ENCODE results near the gene TRAF3.

TRAF3 gene

DNA sequence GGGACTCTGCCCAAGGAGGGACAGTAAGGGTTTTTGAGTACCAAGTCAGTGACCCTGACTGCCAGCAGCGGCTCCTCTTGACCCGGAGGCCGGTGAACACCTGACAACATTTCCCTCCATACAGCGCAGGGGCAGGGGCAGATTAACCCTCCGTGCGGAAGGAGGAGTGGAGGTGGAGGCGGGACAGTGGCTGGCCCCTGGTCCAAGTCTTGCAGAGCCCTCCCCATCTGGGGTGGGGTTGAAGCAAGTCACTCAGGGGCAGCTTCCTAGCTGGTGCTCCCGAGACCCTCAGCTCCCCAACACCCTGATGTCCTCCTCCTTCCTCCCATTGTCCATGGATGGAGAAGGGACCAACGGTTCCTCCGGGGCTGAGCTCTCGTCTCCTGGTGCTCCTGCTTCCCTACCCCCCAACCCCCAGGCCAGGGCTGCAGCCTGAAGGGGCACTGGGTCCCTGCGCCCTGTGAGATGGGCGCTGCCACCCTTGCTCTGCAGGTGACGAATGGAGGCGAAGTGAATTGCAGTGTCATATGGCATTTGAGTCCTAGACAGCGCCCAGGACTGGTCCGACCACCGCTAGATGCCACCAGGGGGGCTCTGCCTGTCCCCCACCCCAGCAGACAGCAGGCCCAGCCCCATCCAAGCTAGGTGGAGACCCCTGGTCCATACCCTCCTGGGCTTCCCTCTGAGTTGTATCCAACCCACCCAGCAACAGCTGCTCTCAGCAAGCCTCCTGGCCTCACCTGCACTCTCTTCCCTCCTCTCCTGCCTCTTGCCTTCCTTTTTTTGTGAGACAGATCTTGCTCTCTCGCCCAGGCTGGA, 138.3 kb downstream of the TRAF3 start:
- DNase-seq (ENCODE audit: extremely low read depth, low read depth), result no peak
- TF ChIP-seq CTCF (IDR thresholded peaks at IDR 0.05; ENCODE audit: low read depth, low read length), result no peak

DNA sequence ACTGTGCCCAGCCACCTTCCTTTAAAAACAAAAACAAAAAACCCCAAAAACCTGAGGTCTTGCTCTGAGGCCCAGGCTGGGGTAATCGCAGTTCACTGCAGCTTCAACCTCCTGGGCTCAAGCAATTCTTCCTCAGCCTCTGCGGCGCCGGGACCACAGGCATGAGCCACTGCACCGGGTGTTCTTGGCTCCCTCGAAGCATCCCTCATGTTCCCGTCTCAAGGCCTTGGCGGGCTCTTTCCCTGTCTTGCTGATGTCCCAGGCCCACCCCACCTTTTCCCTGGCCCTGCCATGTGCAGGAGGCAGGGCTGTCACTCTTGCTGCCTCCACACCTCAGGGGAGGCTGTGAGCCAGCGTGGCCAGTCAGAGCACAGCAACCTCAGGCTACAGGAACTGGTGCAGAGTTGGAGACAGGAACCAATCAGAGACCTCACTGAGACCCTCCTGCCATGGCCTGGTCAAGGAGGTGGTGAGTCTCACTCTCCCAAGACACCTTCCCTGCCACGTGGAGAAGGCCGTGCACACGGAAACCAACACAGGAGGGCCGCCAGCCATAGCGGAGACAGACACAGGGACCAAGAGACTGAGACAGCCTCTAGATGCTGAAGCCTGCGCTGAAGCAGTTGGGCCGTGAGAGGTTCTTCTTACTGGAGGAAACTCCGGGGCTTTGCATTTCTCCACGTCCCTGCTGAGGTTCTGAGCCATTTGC, 139.3 kb downstream of the TRAF3 start:
- no peak for DNase-seq (ENCODE audit: extremely low read depth, low read depth)
- no peak for TF ChIP-seq CTCF (IDR thresholded peaks at IDR 0.05; ENCODE audit: low read depth, low read length)

- no peak for TF ChIP-seq CTCF (IDR thresholded peaks at IDR 0.05; ENCODE audit: low read depth, low read length)
- no peak for DNase-seq (ENCODE audit: extremely low read depth, low read depth)
These were observed 139.8 kb downstream of the TRAF3 start for GRCh38 chr14:102917056-102917385.

- no peak for DNase-seq (ENCODE audit: extremely low read depth, low read depth)
- TF ChIP-seq CTCF (IDR thresholded peaks at IDR 0.05; ENCODE audit: low read depth, low read length), result peak; percentile 78
These were observed 140.4 kb downstream of the TRAF3 start for GRCh38 chr14:102917469-102918211.

- no peak for DNase-seq (ENCODE audit: extremely low read depth, low read depth)
- TF ChIP-seq CTCF (IDR thresholded peaks at IDR 0.05; ENCODE audit: low read depth, low read length), result no peak
These were observed 141.2 kb downstream of the TRAF3 start for GRCh38 chr14:102918438-102918837.

DNA sequence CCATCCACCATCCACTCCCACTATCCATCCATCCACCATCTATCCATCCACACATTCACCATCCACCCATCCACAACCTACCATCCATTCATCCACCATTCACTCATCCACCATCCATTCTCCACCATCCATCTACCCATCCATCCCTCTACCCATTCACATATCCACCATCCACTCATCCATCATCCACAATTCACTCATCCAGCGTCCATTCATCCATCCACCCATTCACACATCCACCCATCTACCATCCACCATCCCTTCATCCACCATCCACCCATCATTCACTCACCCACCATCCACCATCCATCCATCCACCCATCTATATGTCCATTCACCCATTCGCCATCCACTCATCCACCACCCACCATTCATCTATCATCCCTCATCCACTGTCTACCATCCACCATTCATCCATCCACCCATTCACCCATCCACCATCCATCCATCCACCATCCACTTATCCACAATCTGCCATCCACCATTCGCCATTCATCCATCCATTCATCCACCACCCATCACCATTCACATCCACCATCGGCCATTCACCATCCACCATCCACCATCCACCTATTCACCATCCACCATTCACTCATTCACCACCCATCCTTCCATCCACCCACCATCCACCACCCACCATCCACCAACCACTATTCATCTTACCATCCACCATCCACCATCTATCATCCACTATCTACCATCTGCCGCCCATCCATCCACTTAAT, 143.2 kb downstream of the TRAF3 start:
- DNase-seq (ENCODE audit: extremely low read depth, low read depth), result no peak
- TF ChIP-seq CTCF (IDR thresholded peaks at IDR 0.05; ENCODE audit: low read depth, low read length), result no peak
